GM23338 (cell line): Measurements from ENCODE around the gene CHAMP1.

Source experiments
- CREB1 ChIP-seq: fragments of 250-450 bp; sonication (Bioruptor Pico); IDR thresholded peaks from 2 replicates; pipeline ENCODE4 v1.5.0; 2020; ENCODE audit warnings: low read depth, mild to moderate bottlenecking, moderate library complexity
- EZH2 ChIP-seq: fragments of 200-600 bp; sonication (generic); IDR thresholded peaks from one replicate; pipeline ENCODE4 v1.8.0; 2017; ENCODE audit warnings: antibody characterized with exemption, mild to moderate bottlenecking, low read depth; ENCODE audit not compliant: unreplicated experiment
- EZH2phosphoT487 ChIP-seq: fragments of 200-600 bp; sonication (generic); IDR thresholded peaks from one replicate; pipeline ENCODE4 v1.8.1; 2018; ENCODE audit warnings: antibody characterized with exemption; ENCODE audit not compliant: unreplicated experiment
- JUNB ChIP-seq: IDR thresholded peaks from one replicate; pipeline ENCODE4 v1.6.1; 2016; ENCODE audit warnings: antibody characterized with exemption; ENCODE audit not compliant: unreplicated experiment
- NANOG ChIP-seq: IDR thresholded peaks from 2 replicates; pipeline ENCODE4 v1.6.1; 2016; ENCODE audit warnings: antibody characterized with exemption, borderline replicate concordance
- POLR2AphosphoS5 ChIP-seq: IDR thresholded peaks from 2 replicates; pipeline ENCODE4 v1.6.1; 2016; ENCODE audit warnings: antibody characterized with exemption, low read depth
- STAT1 ChIP-seq: IDR thresholded peaks from one replicate; pipeline ENCODE4 v1.6.1; 2016; ENCODE audit warnings: antibody characterized with exemption; ENCODE audit not compliant: unreplicated experiment
- ZNF114 ChIP-seq: fragments of 250-450 bp; sonication (Bioruptor Pico); IDR thresholded peaks from 2 replicates; pipeline ENCODE4 v1.5.0; 2020; ENCODE audit warnings: mild to moderate bottlenecking, moderate library complexity
- ZNF331 ChIP-seq: fragments of 250-450 bp; sonication (Bioruptor Pico); IDR thresholded peaks from 2 replicates; pipeline ENCODE4 v1.5.0; 2020; ENCODE audit warnings: low read depth, mild to moderate bottlenecking, moderate library complexity
- TF ChIP-seq, protein P1 (sequence below), 2 experiments: fragments of 200-600 bp in 1 of 2; sonication (generic) in 1 of 2; conservative IDR thresholded peaks; 2 replicates each; pipeline versions ENCODE4 v1.5.1 to v1.6.1; 2016 to 2017; ENCODE audit warnings: antibody characterized with exemption in 2 of 2, low read depth in 2 of 2, mild to moderate bottlenecking in 2 of 2, moderate library complexity in 1 of 2
- TF ChIP-seq, protein P2 (sequence below): IDR thresholded peaks from one replicate; pipeline ENCODE4 v1.6.1; 2018; ENCODE audit warnings: antibody characterized with exemption; ENCODE audit not compliant: unreplicated experiment

DNA sequence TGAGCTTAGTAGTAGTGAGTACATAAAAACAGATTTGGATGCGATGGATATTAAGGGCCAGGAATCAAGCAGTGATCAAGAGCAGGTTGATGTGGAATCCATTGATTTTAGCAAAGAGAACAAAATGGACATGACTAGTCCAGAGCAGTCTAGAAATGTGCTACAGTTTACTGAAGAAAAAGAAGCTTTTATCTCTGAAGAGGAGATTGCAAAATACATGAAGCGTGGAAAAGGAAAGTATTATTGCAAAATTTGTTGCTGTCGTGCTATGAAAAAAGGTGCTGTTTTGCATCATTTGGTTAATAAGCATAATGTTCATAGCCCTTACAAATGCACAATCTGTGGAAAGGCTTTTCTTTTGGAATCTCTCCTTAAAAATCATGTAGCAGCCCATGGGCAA lies 11.4 kb downstream of the CHAMP1 start:
- TF ChIP-seq, protein P1, sequence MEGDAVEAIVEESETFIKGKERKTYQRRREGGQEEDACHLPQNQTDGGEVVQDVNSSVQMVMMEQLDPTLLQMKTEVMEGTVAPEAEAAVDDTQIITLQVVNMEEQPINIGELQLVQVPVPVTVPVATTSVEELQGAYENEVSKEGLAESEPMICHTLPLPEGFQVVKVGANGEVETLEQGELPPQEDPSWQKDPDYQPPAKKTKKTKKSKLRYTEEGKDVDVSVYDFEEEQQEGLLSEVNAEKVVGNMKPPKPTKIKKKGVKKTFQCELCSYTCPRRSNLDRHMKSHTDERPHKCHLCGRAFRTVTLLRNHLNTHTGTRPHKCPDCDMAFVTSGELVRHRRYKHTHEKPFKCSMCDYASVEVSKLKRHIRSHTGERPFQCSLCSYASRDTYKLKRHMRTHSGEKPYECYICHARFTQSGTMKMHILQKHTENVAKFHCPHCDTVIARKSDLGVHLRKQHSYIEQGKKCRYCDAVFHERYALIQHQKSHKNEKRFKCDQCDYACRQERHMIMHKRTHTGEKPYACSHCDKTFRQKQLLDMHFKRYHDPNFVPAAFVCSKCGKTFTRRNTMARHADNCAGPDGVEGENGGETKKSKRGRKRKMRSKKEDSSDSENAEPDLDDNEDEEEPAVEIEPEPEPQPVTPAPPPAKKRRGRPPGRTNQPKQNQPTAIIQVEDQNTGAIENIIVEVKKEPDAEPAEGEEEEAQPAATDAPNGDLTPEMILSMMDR (conservative IDR thresholded peaks at IDR 0.05; ENCODE audit: low read depth in 2 of 2), result no peak
- TF ChIP-seq CREB1 (no peak), EZH2 (no peak), POLR2AphosphoS5 (no peak), NANOG (no peak), EZH2phosphoT487 (no peak), ZNF114 (CRISPR knock-in tag) (no peak), ZNF331 (CRISPR knock-in tag) (no peak), JUNB (no peak), STAT1 (no peak)
- TF ChIP-seq, protein P2, sequence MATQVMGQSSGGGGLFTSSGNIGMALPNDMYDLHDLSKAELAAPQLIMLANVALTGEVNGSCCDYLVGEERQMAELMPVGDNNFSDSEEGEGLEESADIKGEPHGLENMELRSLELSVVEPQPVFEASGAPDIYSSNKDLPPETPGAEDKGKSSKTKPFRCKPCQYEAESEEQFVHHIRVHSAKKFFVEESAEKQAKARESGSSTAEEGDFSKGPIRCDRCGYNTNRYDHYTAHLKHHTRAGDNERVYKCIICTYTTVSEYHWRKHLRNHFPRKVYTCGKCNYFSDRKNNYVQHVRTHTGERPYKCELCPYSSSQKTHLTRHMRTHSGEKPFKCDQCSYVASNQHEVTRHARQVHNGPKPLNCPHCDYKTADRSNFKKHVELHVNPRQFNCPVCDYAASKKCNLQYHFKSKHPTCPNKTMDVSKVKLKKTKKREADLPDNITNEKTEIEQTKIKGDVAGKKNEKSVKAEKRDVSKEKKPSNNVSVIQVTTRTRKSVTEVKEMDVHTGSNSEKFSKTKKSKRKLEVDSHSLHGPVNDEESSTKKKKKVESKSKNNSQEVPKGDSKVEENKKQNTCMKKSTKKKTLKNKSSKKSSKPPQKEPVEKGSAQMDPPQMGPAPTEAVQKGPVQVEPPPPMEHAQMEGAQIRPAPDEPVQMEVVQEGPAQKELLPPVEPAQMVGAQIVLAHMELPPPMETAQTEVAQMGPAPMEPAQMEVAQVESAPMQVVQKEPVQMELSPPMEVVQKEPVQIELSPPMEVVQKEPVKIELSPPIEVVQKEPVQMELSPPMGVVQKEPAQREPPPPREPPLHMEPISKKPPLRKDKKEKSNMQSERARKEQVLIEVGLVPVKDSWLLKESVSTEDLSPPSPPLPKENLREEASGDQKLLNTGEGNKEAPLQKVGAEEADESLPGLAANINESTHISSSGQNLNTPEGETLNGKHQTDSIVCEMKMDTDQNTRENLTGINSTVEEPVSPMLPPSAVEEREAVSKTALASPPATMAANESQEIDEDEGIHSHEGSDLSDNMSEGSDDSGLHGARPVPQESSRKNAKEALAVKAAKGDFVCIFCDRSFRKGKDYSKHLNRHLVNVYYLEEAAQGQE, result no peak
